ENCODE data around the gene MS4A18. TPM values are rescaled to one million over a fixed set of nuclear protein-coding genes. Genes with fewer than 3 reads are reported as not detected.

Gene MS4A18
- total RNA-seq, 1 experiment from 2014 or later, result not detected

GRCh38 chr11:60772666-60773065 lies 48.1 kb downstream of the MS4A18 start:
- H3K27me3 Mint-ChIP-seq (ENCODE audit: low read depth), result peaks cover 28% of the 10 kb centered on the region
- ChIA-PET POLR2A (no interaction called here), CTCF (interaction anchor here (1.1 to 8.9 kb wide), 3 partner anchors 8 to 115 kb away, joined by 3 to 125 read pairs (median 5); partner anchors contain the start of gene MS4A15)
- DNase-seq (ENCODE audit: low spot score) (no peak), ATAC-seq (no peak)
- no peaks in the 10 kb centered on the region; the same call in 1 of the 2 replicates for H3K36me3 Mint-ChIP-seq
- no peak overlapping the region for H3K4me3 Mint-ChIP-seq
- peaks cover 9% of the 10 kb centered on the region for H3K4me1 Mint-ChIP-seq
- TF ChIP-seq TCF7 (CRISPR knock-in tag; IDR thresholded peaks at IDR 0.05; ENCODE audit: low read depth) (no peak), TEAD1 (CRISPR knock-in tag; IDR thresholded peaks at IDR 0.05) (no peak), ZNF263 (CRISPR knock-in tag; IDR thresholded peaks at IDR 0.05; ENCODE audit: low read depth) (no peak), ESRRA (CRISPR knock-in tag; IDR thresholded peaks at IDR 0.05; ENCODE audit: borderline replicate concordance) (no peak), JUN (CRISPR knock-in tag; IDR thresholded peaks at IDR 0.05) (no peak), CBFB (CRISPR knock-in tag; IDR thresholded peaks at IDR 0.05; ENCODE audit: low read depth) (no peak), ZNF121 (CRISPR knock-in tag; IDR thresholded peaks at IDR 0.05) (no peak), KAT7 (CRISPR knock-in tag; IDR thresholded peaks at IDR 0.05; ENCODE audit: borderline replicate concordance) (no peak), ZNF416 (CRISPR knock-in tag; IDR thresholded peaks at IDR 0.05) (no peak), ARID4B (CRISPR knock-in tag; IDR thresholded peaks at IDR 0.05; ENCODE audit: borderline replicate concordance) (no peak), HMGA2 (CRISPR knock-in tag; IDR thresholded peaks at IDR 0.05) (no peak), TP53 (CRISPR knock-in tag; IDR thresholded peaks at IDR 0.05) (no peak), ZNF219 (CRISPR knock-in tag; IDR thresholded peaks at IDR 0.05; ENCODE audit: borderline replicate concordance) (no peak)
- no peak overlapping the region for H3K27ac Mint-ChIP-seq
- no peaks in the 10 kb centered on the region for H3K9me3 Mint-ChIP-seq

- TF ChIP-seq AFF4 (CRISPR knock-in tag; IDR thresholded peaks at IDR 0.05; ENCODE audit: borderline replicate concordance) (no peak), IRF2 (CRISPR knock-in tag; IDR thresholded peaks at IDR 0.05; ENCODE audit: borderline replicate concordance, low read depth) (no peak), FOXP1 (CRISPR knock-in tag; IDR thresholded peaks at IDR 0.05; ENCODE audit: borderline replicate concordance) (no peak), OVOL2 (CRISPR knock-in tag; IDR thresholded peaks at IDR 0.05; ENCODE audit: borderline replicate concordance) (no peak), ZNF423 (CRISPR knock-in tag; IDR thresholded peaks at IDR 0.05) (no peak)
- DNase-seq (ENCODE audit: low spot score) (no peak), ATAC-seq (no peak)
- no peak overlapping the region for H3K4me3 Mint-ChIP-seq
- POLR2A ChIA-PET, result no interaction called here
- no peaks in the 10 kb centered on the region for H3K36me3 Mint-ChIP-seq
- no peaks in the 10 kb centered on the region; the same call in 1 of the 2 replicates for H3K9me3 Mint-ChIP-seq
- CTCF ChIA-PET, result interaction anchor here (0.6 to 8.9 kb wide), 23 partner anchors 10 to 409 kb away, joined by 3 to 125 read pairs (median 5); partner anchors contain the start of genes MS4A10, MS4A15 and PRPF19
- H3K4me1 Mint-ChIP-seq, result peaks cover 7% of the 10 kb centered on the region
- H3K27me3 Mint-ChIP-seq (ENCODE audit: low read depth), result peaks cover 7% of the 10 kb centered on the region; the same call in 1 of the 2 replicates
- no peak overlapping the region for H3K27ac Mint-ChIP-seq
Measured at GRCh38 chr11:60774726-60775125, 50.2 kb downstream of the MS4A18 start.
